HG02870 (cell line): ENCODE data around the gene BECN2.

Source experiments
- ATAC-seq: cut with Tn5 transposase; IDR thresholded peaks from one replicate; pipeline ENCODE4 v1.9.1; 2021; ENCODE audit warnings: mild to moderate bottlenecking, moderate library complexity; ENCODE audit not compliant: unreplicated experiment

The BECN2 gene

DNA sequence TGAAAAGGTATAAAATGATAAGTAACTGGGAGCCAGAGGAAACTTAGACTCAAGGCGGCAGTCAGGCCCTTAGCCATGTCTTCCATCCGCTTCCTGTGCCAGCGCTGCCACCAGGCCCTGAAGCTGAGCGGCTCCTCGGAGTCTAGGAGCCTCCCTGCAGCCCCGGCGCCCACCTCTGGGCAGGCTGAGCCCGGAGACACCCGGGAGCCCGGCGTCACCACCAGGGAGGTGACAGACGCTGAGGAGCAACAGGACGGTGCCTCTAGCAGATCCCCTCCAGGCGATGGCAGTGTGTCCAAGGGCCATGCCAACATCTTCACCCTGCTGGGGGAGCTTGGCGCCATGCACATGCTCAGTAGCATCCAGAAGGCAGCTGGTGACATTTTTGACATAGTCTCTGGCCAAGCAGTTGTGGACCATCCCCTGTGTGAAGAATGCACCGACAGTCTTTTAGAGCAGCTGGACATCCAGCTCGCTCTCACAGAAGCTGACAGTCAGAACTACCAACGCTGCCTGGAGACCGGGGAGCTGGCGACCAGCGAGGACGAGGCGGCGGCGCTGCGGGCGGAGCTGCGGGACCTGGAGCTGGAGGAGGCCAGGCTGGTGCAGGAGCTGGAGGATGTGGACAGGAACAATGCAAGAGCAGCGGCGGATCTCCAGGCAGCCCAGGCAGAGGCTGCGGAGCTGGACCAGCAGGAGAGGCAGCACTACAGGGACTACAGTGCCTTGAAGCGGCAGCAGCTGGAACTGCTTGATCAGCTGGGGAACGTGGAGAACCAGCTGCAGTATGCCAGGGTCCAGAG is at the start of gene BECN2:
BECN2 (plus strand) TSS at position 76 of the 803 bp plus-strand sequence; CDS start at position 76, 0 bp downstream.
- no peak for ATAC-seq

DNA sequence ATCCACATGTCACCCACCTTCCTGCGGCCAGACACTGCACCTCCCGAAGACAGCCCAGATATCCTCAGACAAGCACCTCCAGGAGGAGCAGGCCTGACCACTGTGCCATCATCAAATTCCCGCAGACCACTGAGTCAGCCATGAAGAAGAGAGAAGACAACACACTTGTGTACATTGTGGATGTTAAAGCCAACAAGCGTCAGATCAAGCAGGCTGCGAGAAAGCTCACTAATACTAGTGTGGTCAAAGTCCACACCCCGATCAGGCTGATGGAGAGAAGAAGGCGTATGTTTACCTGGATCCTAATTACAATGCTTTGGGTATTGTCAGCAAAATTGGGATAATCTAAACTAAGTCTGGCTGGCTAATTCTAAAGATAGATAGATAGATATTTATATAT is 41.4 kb upstream of the BECN2 start:
- ATAC-seq, result no peak

DNA sequence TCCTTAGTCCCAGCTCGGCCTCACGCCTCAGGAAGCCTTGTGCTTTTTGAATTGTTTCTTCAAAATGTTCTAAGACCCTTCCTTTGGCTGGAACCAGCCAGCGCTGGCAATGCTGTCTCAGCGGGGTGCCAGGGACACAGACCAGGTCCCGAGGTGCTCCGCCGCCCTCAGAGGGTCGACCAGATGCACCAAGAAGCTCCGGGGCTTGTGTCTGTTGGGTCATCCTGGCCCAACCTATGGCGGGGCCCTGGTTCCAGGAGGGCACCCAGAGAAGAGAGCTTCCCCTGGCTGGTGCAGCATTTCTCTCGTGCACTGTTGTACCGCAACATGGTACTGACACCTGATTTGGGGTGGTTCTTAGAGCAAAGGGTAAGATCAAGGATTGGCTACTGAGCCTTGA is 40.1 kb upstream of the BECN2 start:
- no peak for ATAC-seq

- ATAC-seq, result no peak
These were observed 38.7 kb upstream of the BECN2 start for GRCh38 chr1:241918879-241919278.

- no peak for ATAC-seq
These were observed 33.3 kb upstream of the BECN2 start for GRCh38 chr1:241924080-241924808.

- no peak for ATAC-seq
These were observed 31.4 kb upstream of the BECN2 start for GRCh38 chr1:241926141-241926540.

- ATAC-seq, result no peak
These were observed 30.2 kb upstream of the BECN2 start for GRCh38 chr1:241927321-241927720.

GRCh38 chr1:241932845-241933244 is 24.7 kb upstream of the BECN2 start:
- ATAC-seq, result no peak

- ATAC-seq, result no peak
These were observed 23.2 kb upstream of the BECN2 start for GRCh38 chr1:241934201-241934848.

- no peak for ATAC-seq
These were observed 22.7 kb upstream of the BECN2 start for GRCh38 chr1:241934866-241935265.

GRCh38 chr1:241939798-241940197 is 17.8 kb upstream of the BECN2 start:
- no peak for ATAC-seq

DNA sequence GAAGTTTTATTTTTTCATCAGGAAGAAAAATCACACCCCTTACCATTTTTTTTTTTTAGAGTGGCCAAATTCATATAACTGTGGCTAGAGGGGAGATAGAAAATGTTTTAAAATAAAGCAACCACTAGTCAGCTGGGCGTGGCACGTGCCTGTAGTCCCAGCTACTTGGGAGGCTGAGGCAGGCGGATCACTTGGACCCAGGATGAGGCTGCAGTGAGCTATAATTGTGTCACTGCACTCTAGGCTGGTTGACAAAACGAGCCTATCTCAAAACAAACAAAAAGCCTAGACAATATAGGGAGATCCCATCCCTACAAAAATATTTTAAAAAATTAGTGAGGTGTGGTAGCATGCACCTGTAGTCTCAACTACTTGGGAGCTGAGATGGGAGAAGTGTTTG is 14.8 kb upstream of the BECN2 start:
- no peak for ATAC-seq

- ATAC-seq, result no peak
These were observed 13.3 kb upstream of the BECN2 start for GRCh38 chr1:241944300-241944699.

DNA sequence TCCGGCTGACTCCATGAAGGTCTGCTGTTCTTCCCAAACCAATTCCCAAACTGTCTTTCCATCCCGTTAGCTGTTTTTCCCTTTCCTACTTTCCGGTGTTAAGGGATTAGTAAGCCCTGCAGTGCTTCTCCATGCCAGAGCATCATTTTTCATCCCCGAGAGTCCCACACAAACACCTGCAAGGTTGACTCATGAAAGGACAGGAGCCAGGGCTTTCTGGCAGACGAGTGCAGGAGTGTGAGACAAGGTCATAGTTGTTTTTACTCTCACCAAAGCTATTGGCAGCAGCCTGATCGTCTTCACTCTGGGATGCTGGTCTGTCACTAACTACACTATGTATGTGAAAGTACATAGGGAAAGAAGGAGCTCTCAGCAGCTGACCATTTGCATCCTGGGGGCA is 10.2 kb upstream of the BECN2 start:
- ATAC-seq, result no peak

- no peak for ATAC-seq
These were observed 7.2 kb upstream of the BECN2 start for GRCh38 chr1:241950390-241950789.

DNA sequence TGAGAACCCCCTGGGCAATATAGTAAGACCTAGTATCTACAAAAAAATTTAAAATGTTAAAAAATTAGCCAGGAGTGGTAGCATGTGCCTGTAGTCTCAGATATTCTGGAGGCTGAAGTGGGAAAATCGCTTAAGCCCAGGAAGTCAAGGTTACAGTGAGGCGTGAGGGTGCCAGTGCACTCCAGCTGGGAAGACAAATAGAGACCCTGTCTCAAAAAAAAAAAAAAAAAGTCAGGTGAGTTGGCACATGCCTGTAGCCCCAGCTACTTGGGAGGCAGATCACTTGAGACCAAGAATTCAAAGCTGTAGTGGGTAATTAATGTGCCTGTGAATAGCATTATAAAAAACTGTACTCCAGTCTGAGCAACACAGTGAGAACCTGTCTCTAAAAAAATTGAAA is 4.6 kb downstream of the BECN2 start:
- no peak for ATAC-seq

DNA sequence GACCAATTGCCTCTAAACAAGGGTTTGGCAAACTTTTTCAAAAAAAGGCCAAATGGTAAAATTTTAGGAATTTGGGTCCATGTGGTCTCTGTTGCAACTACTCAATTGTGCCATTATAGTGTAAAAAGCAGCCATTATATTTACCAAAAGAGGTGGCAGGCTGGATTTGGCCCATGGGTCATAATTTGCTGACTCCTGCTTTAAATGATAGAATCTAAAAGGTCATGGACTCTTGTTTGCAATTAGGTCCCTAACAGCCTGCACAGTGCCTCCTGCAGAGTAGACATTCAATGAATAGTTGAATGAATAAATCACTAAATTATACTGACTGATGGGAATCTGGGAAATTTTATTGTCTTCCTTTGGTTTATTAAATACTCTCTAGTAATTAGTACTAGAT is 6.2 kb downstream of the BECN2 start:
- ATAC-seq, result no peak

GRCh38 chr1:241964550-241965282 is 7.1 kb downstream of the BECN2 start:
- ATAC-seq, result no peak

GRCh38 chr1:241968611-241969010 is 11.0 kb downstream of the BECN2 start:
- no peak for ATAC-seq

- no peak for ATAC-seq
These were observed 15.3 kb downstream of the BECN2 start for GRCh38 chr1:241972703-241973369.

GRCh38 chr1:241976229-241976628 is 18.7 kb downstream of the BECN2 start:
- no peak for ATAC-seq
